AG09319 (cell line): Measurements from ENCODE around the gene ZC3H13.
"Not testable (repeated sequence)": the region's sequence is repeated elsewhere in the genome, so short reads cannot be mapped to it uniquely, and the experiment has no call there.

ENCODE experiments used
- DNase-seq: peaks from one replicate; pipeline ENCODE4 v3.0.0-alpha.2; 2010; ENCODE audit warnings: low read depth; ENCODE audit errors: extremely low read depth
- CTCF ChIP-seq: IDR thresholded peaks from 2 replicates; pipeline ENCODE4 v1.5.1; 2011; ENCODE audit warnings: low read depth, mild to moderate bottlenecking, inconsistent platforms, low read length, moderate library complexity

The ZC3H13 gene

GRCh38 chr13:45989607-45990006, 62.9 kb downstream of the ZC3H13 start:
- TF ChIP-seq CTCF: no peak
- peak; percentile 32 for DNase-seq

DNA sequence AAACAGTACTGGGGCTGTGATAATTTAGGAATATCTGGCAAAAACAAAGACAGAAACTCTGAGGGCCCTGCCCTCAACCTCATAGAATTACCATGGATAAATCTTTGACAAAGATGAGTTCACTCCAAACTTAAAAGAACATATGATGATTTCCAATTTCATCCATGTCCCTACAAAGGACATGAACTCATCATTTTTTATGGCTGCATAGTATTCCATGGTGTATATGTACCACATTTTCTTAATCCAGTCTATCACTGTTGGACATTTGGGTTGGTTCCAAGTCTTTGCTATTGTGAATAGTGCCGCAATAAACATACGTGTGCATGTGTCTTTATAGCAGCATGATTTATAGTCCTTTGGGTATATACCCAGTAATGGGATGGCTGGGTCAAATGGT, 71.4 kb downstream of the ZC3H13 start:
- DNase-seq: not testable (repeated sequence)

- DNase-seq: no peak
- TF ChIP-seq CTCF: no peak
Measured at GRCh38 chr13:45975337-45975736, 77.2 kb downstream of the ZC3H13 start.

GRCh38 chr13:45974500-45974899, 78.0 kb downstream of the ZC3H13 start:
- TF ChIP-seq CTCF: no peak
- DNase-seq: no peak

DNA sequence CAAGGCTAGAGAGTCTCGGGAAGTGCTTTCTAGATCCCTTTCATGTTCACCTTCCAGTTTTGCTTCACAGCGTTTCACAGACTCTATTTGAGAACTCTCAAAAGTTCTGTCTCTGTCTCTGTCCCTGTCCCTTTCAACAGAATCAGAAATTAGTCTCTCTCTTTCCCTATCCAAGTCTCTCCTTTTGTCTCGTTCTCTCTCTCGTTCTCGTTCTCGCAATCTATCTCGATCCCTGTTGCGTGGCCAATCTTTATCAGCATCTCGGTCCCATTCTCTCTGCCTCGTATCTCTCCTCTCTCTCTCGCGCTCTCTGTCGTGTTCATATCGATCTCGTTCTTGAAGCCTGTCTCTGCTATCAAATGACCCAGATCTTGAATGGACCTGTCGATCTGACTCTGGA, 85.0 kb downstream of the ZC3H13 start:
- no peak for TF ChIP-seq CTCF
- no peak for DNase-seq

DNA sequence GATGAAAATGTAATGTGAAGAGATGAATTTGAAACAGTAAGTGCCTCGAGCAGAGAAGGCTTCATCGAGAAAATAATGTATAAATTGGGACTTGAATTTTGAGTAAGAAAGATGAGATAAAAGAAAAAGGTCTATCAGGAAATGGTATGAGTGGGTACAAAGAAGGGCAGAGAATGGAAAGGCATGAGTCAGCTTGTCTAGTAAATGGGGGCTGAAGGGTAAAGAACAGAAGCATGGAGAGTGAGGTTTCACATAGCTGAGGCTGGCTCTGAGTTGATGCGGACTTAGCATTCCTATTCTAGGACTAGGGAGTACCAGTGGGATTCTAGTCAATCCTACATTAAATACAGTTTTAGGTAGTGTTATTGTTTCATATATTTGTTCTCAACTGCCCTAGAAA, 85.8 kb downstream of the ZC3H13 start:
- DNase-seq: no peak
- no peak for TF ChIP-seq CTCF

DNA sequence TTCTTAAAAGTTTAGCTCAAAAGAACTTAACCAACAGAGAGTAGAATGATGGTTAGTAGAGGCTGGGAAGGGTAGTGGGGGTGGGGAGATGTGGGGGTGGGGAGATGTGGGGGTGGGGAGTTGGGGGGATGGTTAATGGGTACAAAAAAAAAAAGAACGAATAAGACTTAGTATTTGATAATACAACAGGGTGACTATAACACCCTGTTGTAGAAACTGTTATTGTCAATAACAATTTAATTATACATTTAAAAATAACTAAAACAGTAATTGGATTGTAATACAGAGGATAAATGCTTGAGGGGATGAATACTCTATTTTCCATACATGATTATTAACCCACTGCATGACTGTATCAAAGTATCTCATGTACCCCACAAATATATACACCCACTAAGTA, 91.1 kb downstream of the ZC3H13 start:
- no peak for TF ChIP-seq CTCF
- DNase-seq: no peak
